Loucy (cell line): Measurements from ENCODE around the gene TPRG1L.

Source experiments
- H2AFZ ChIP-seq: fragments of 200-600 bp; sonication (generic); 2 replicates; pipeline ENCODE4 v1.6.0; 2016; ENCODE audit warnings: antibody characterized with exemption, mild to moderate bottlenecking, low read length, moderate library complexity
- H3F3A ChIP-seq: fragments of 200-600 bp; 2 replicates; pipeline ENCODE4 v1.6.0; 2016; ENCODE audit warnings: antibody characterized with exemption, low read depth, mild to moderate bottlenecking
- H3K27me3 ChIP-seq: fragments of 200-600 bp; sonication (generic); 2 replicates; pipeline ENCODE4 v1.6.1; 2014; ENCODE audit warnings: low read length, mild to moderate bottlenecking; ENCODE audit not compliant: insufficient read depth, poor library complexity, severe bottlenecking
- H3K36me3 ChIP-seq: fragments of 200-600 bp; sonication (generic); 2 replicates; pipeline ENCODE4 v1.6.1; 2016; ENCODE audit warnings: low read length; ENCODE audit not compliant: insufficient read depth
- H3K4me1 ChIP-seq: fragments of 200-600 bp; sonication (generic); 2 replicates; pipeline ENCODE4 v1.5.1; 2014; ENCODE audit warnings: low read length, mild to moderate bottlenecking; ENCODE audit not compliant: insufficient read depth, poor library complexity, severe bottlenecking
- H3K4me2 ChIP-seq: fragments of 200-600 bp; sonication (generic); 2 replicates; pipeline ENCODE4 v1.6.0; 2014; ENCODE audit warnings: antibody characterized with exemption, low read length, low read depth, mild to moderate bottlenecking; ENCODE audit not compliant: poor library complexity, severe bottlenecking
- H3K4me3 ChIP-seq: fragments of 200-600 bp; sonication (generic); 2 replicates; pipeline ENCODE4 v1.5.1; 2014; ENCODE audit warnings: low read length, mild to moderate bottlenecking, mixed read lengths; ENCODE audit not compliant: poor library complexity, severe bottlenecking
- H3K79me2 ChIP-seq: fragments of 200-600 bp; sonication (generic); 2 replicates; pipeline ENCODE4 v1.6.1; 2014; ENCODE audit warnings: low read length; ENCODE audit not compliant: insufficient read depth
- H3K9ac ChIP-seq: fragments of 200-600 bp; sonication (generic); 2 replicates; pipeline ENCODE4 v1.6.0; 2014; ENCODE audit warnings: mild to moderate bottlenecking, low read depth, low read length, moderate library complexity; ENCODE audit not compliant: poor library complexity, severe bottlenecking
- H3K9me2 ChIP-seq: fragments of 200-600 bp; sonication (generic); replicated peaks from 2 replicates; pipeline ENCODE4 v1.6.1; 2016; ENCODE audit warnings: low read depth, low read length, mixed read lengths
- H3K9me3 ChIP-seq: fragments of 200-600 bp; sonication (generic); 2 replicates; pipeline ENCODE4 v1.6.1; 2014; ENCODE audit warnings: mild to moderate bottlenecking, antibody characterized with exemption, low read length, low read depth; ENCODE audit not compliant: insufficient read depth
- H4K20me1 ChIP-seq: fragments of 200-600 bp; sonication (generic); 2 replicates; pipeline ENCODE4 v1.6.0; 2014; ENCODE audit warnings: antibody characterized with exemption, low read length, mild to moderate bottlenecking; ENCODE audit not compliant: insufficient read depth, poor library complexity, severe bottlenecking
- EZH2phosphoT487 ChIP-seq: fragments of 200-600 bp; IDR thresholded peaks from 2 replicates; pipeline ENCODE4 v1.6.1; 2018; ENCODE audit warnings: antibody characterized with exemption, mild to moderate bottlenecking, moderate library complexity, borderline replicate concordance
- TF ChIP-seq, protein P1 (sequence below): fragments of 200-600 bp; sonication (generic); conservative IDR thresholded peaks from 2 replicates; pipeline ENCODE4 v1.5.1; 2014; ENCODE audit warnings: mild to moderate bottlenecking, antibody characterized with exemption, low read length

TPRG1L gene

DNA sequence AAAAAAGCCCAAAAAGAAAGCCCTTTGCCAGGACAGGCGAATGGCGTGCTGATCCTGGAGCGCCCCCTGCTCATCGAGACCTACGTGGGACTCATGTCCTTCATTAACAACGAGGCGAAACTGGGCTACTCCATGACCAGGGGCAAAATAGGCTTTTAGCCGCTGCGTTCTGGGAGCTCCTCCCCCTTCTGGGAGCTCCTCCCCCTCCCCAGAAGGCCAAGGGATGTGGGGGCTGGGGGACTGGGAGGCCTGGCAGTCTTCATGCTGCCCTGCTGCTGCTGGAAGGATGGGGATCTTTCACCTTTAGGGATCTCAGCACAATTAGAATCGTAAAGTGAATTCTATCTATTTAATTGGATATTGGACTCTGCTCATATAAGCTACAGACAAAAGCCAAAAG is 3.6 kb downstream of the TPRG1L start:
- Histone ChIP-seq H3K79me2 (peaks cover 9% of the 10 kb centered on the region; the same call in 1 of the 2 replicates), H3K27me3 (no peaks in the 10 kb centered on the region), H2AFZ (no peak overlapping the region), H3K4me3 (no peak overlapping the region), H3K4me1 (peaks cover 13% of the 10 kb centered on the region), H3K9me2 (no peaks in the 10 kb centered on the region), H3K4me2 (no peak overlapping the region), H3K9ac (no peak overlapping the region), H3K36me3 (peaks cover 5% of the 10 kb centered on the region; the same call in 1 of the 2 replicates), H3K9me3 (no peaks in the 10 kb centered on the region), H4K20me1 (no peaks in the 10 kb centered on the region), H3F3A (no peaks in the 10 kb centered on the region)
- no peak for TF ChIP-seq EZH2phosphoT487
- TF ChIP-seq, protein P1, sequence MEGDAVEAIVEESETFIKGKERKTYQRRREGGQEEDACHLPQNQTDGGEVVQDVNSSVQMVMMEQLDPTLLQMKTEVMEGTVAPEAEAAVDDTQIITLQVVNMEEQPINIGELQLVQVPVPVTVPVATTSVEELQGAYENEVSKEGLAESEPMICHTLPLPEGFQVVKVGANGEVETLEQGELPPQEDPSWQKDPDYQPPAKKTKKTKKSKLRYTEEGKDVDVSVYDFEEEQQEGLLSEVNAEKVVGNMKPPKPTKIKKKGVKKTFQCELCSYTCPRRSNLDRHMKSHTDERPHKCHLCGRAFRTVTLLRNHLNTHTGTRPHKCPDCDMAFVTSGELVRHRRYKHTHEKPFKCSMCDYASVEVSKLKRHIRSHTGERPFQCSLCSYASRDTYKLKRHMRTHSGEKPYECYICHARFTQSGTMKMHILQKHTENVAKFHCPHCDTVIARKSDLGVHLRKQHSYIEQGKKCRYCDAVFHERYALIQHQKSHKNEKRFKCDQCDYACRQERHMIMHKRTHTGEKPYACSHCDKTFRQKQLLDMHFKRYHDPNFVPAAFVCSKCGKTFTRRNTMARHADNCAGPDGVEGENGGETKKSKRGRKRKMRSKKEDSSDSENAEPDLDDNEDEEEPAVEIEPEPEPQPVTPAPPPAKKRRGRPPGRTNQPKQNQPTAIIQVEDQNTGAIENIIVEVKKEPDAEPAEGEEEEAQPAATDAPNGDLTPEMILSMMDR = no peak

DNA sequence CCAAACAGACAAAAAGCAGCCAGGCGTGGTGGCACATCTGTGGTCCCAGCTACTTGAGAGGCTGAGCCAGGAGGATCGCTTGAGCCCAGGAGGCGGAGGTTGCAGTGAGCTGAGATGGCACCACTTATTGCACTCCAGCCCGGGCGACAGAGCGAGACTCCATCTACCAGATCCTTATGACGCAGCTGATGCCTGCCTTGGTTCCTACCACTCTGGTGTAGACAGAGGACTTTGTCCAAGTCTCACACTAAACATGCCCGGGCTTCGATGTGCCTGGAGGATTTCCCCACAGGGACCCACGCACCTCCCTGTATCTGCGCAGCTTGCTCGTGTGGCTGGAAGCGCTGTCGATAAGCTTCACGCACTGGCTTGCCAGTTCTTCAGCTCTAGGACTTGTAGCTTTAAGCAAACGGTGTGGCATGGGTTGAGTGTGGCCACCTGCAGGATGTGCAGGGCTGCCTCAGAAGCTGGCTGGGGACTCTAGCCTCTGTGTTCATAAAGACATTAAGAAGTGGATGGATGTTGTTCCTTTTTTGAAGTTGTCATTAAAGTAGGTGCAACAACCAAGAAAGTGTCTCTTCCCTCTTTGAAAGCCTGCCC is 4.8 kb downstream of the TPRG1L start:
- no peak for TF ChIP-seq EZH2phosphoT487
- Histone ChIP-seq H3K9ac (no peak overlapping the region), H3K9me3 (no peaks in the 10 kb centered on the region), H3K4me3 (no peak overlapping the region), H3K27me3 (no peaks in the 10 kb centered on the region), H3F3A (no peaks in the 10 kb centered on the region), H3K36me3 (peaks cover 16% of the 10 kb centered on the region; the same call in 1 of the 2 replicates), H3K4me1 (peaks cover 3% of the 10 kb centered on the region), H2AFZ (no peak overlapping the region), H3K79me2 (peaks cover 9% of the 10 kb centered on the region; the same call in 1 of the 2 replicates), H3K9me2 (no peaks in the 10 kb centered on the region), H4K20me1 (no peaks in the 10 kb centered on the region), H3K4me2 (no peak overlapping the region)

DNA sequence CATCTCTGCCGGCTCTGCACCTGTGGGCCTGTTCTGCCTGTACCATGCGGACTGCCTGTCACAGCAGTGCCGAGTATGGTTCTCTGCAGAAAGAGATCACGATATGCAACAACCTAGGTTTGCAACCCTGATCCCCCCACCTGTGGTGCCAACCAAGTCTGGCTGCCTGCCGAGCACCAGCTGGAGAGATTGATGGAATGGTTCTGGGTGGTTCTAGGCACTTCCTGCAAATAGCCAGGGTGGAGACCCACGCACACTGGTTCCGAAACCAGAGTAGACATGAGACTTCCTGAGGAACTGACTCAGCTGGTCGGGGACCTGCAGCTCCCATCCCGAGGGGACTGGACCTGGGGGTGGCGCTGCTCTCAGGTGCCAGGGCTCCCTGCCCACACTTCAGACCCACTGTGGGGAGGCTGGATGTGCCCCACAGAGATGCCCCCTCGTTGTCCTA is 5.4 kb downstream of the TPRG1L start:
- no peaks in the 10 kb centered on the region for H3F3A ChIP-seq
- H3K4me1 ChIP-seq = peaks cover 3% of the 10 kb centered on the region
- H3K79me2 ChIP-seq = peaks cover 9% of the 10 kb centered on the region; the same call in 1 of the 2 replicates
- H3K4me2 ChIP-seq = no peak overlapping the region
- no peaks in the 10 kb centered on the region for H3K9me2 ChIP-seq
- no peak for TF ChIP-seq EZH2phosphoT487
- TF ChIP-seq, protein P1 = no peak
- H3K27me3 ChIP-seq = no peaks in the 10 kb centered on the region
- no peaks in the 10 kb centered on the region for H4K20me1 ChIP-seq
- no peak overlapping the region for H3K9ac ChIP-seq
- peaks cover 22% of the 10 kb centered on the region; the same call in 1 of the 2 replicates for H3K36me3 ChIP-seq
- H3K4me3 ChIP-seq = no peak overlapping the region
- no peaks in the 10 kb centered on the region for H3K9me3 ChIP-seq
- H2AFZ ChIP-seq = no peak overlapping the region

DNA sequence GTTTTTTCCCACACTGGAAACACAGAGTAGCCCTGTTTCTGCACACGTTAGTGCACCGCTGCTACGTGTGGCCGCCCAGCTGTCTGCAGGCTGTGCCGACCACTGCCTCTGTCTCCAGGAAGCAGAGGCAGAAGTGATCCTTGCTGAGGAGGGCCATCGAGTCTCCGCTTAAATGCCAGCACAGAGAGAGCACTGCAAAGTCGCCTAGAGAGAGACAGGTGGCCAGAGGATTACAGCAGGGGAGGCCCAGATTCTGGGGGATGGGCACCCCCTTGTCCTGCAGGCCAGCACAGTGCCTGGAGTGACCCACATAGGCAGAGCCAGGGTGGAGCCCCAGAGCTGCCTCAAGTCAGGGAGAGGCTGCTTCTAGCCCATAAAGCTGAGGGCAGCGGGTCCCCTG is 6.1 kb downstream of the TPRG1L start:
- H3K79me2 ChIP-seq = 0 out of 2 replicates have a peak, but pooled peaks cover 2% of the 10 kb centered on the region
- peaks cover 28% of the 10 kb centered on the region; the same call in 1 of the 2 replicates for H3K36me3 ChIP-seq

More for the DNA sequence above, 6.1 kb downstream of the TPRG1L start:
- Histone ChIP-seq H4K20me1 (no peaks in the 10 kb centered on the region), H2AFZ (no peak overlapping the region), H3K4me3 (no peak overlapping the region), H3K9me2 (no peaks in the 10 kb centered on the region), H3K9me3 (no peaks in the 10 kb centered on the region), H3K27me3 (no peaks in the 10 kb centered on the region), H3K4me1 (peaks cover under 1% of the 10 kb centered on the region), H3K4me2 (no peak overlapping the region), H3F3A (no peaks in the 10 kb centered on the region), H3K9ac (no peak overlapping the region)
- no peak for TF ChIP-seq EZH2phosphoT487
- TF ChIP-seq, protein P1 = no peak
